ENCODE data around the gene LY6G6F. TPM values are rescaled to one million over a fixed set of nuclear protein-coding genes. Genes with fewer than 3 reads are reported as not detected.

LY6G6F gene
- total RNA-seq, 3 donors from 2014 or later: not detected

DNA sequence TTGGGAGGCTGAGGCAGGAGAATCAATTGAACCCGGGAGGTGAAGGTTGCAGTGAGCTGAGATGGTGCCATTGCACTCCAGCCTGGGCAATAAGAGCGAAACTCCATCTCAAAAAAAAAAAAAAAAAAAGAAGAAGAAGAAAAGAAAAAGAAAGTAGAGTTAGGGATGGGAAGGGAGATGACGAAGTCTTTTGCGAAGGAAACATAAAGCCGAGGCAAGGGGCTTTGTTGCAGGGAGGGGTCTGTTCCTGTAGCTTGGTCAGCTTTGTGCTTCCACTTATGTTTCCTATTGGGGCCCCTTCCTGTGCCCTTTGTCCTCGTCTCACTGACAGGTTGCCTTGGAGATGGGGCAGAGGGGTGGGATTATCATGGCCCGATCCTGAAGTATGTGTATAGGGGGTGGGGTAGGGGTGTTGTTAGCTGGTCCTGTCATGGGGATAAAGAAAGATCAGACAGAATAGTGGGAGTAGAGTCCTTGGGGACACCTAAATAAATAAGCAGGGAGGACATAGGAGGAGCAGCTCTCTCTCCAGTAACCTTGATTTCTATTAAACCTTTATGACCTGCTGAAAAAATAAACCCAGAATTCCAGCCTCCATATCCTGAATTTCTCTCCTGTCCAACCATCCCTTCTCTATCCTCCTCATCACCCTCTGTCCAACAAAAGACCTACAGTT is 30.8 kb downstream of the LY6G6F start:
- H3K4me1 ChIP-seq: peaks cover 14 to 35% of the 10 kb centered on the region in 2 donors
- no peaks in the 10 kb centered on the region for H3K27me3 ChIP-seq
- intact Hi-C loops (cut with DNase I; ENCODE audit: low total_unique reads): no loop called here
- H3K27ac ChIP-seq: peak overlapping the region; percentile 95 to 96
- no peaks in the 10 kb centered on the region for H3K36me3 ChIP-seq
- no peak for DNase-seq (ENCODE audit: low spot score in 2 of 2)
- peak overlapping the region in 2 of 3 donors; percentile 7 to 75 for H3K4me3 ChIP-seq
- no peaks in the 10 kb centered on the region for H3K9me3 ChIP-seq
- no peak for TF ChIP-seq POLR2A (IDR thresholded peaks at IDR 0.05)
- no peak for TF ChIP-seq POLR2AphosphoS5 (IDR thresholded peaks at IDR 0.05)
- TF ChIP-seq, protein P1, sequence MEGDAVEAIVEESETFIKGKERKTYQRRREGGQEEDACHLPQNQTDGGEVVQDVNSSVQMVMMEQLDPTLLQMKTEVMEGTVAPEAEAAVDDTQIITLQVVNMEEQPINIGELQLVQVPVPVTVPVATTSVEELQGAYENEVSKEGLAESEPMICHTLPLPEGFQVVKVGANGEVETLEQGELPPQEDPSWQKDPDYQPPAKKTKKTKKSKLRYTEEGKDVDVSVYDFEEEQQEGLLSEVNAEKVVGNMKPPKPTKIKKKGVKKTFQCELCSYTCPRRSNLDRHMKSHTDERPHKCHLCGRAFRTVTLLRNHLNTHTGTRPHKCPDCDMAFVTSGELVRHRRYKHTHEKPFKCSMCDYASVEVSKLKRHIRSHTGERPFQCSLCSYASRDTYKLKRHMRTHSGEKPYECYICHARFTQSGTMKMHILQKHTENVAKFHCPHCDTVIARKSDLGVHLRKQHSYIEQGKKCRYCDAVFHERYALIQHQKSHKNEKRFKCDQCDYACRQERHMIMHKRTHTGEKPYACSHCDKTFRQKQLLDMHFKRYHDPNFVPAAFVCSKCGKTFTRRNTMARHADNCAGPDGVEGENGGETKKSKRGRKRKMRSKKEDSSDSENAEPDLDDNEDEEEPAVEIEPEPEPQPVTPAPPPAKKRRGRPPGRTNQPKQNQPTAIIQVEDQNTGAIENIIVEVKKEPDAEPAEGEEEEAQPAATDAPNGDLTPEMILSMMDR (IDR thresholded peaks at IDR 0.05): no peak

DNA sequence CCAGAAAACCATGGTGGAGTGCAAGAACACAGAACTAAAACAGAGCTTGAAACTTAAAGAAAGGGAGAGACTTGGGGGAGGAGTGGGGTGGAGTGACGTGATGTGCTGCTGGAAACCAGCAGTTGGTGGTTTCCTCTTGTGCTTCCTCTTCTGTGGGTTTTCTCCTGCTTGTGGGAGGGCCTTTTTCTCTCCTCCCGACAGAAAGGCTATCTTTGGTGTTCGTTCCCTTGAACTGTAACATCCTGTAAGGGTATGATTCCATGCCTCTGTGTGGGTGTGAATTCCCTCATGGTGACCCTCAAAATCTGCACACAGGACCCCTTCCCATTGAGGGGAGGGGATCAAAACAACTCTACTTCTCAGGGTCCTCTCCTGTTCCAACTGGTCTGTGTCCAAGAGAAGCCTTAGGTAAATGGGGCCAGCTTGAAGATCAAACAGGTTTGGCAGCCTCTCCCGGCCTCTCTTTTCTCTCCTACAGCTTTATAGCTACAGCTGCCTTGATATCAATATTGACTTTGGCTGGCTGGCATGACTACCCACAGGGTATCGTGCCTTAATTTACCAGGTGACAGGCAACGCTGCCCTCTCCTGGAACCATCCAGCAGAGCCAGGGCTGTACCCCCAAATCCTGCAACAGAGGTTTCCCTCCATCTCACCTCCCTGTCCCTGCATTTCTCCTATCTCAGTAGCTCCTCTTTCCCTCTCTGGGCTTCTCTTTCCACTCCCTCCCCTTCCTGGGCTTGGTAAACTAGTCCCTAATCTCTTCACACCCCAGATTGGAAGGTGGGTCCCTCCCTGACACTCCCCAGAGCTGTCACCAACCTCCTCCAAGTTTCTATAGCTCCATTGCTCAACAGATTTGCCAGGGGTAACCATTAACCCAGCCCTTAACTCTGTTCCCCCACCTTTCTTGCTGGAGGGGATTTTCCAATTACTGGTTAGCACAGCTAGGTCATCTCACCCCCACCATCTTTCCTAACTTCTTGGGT is 31.6 kb downstream of the LY6G6F start:
- no peaks in the 10 kb centered on the region for H3K9me3 ChIP-seq
- peak overlapping the region; percentile 95 to 96 for H3K27ac ChIP-seq
- TF ChIP-seq, protein P1 (IDR thresholded peaks at IDR 0.05): peak in 2 of 3 donors; percentile 16 to 46
- TF ChIP-seq POLR2A (IDR thresholded peaks at IDR 0.05) (no peak), POLR2AphosphoS5 (IDR thresholded peaks at IDR 0.05) (no peak)
- H3K4me1 ChIP-seq: peaks cover 14 to 35% of the 10 kb centered on the region in 2 donors
- H3K36me3 ChIP-seq: no peaks in the 10 kb centered on the region
- H3K4me3 ChIP-seq: peak overlapping the region in 2 of 3 donors; percentile 7 to 42
- peak; percentile 74 to 81 for DNase-seq (ENCODE audit: low spot score in 2 of 2)
- H3K27me3 ChIP-seq: no peaks in the 10 kb centered on the region
- intact Hi-C loops (cut with DNase I; ENCODE audit: low total_unique reads): no loop called here

DNA sequence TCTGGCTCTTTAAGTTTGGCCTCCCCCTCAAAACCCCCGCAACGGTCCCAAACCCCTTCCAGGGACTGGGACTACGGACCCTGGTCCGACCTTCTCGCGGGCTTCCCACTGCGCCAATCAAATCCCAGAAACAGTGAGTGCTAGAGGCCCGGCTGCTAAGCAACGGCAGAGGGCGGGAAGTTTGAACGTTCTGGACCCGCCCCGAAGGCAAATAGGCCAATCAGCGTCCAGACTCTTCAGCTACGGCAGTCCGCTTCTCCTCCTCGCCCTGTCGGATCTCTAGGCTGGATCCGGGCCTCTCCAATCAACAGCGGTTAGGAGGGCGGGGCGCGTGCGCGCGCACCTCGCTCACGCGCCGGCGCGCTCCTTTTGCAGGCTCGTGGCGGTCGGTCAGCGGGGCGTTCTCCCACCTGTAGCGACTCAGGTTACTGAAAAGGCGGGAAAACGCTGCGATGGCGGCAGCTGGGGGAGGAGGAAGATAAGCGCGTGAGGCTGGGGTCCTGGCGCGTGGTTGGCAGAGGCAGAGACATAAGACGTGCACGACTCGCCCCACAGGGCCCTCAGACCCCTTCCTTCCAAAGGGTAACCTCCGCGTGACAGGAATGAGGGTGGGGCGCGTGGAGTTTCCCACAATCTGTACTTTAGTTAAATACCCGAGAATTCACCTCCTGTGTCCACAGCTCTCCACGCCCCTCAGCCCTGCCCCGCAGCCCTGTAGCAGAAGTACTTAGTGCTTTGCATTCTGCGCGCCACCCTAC is 33.2 kb downstream of the LY6G6F start, which contains the start of gene MSH5:
TSS of gene MSH5 (plus strand) at position 367 of the 758 bp plus-strand sequence. CDS start 462 bp downstream, outside the sequence.
- no peaks in the 10 kb centered on the region for H3K27me3 ChIP-seq
- H3K4me3 ChIP-seq: peak within 1 kb of the TSS; percentile 69 to 84 (median 80)
- intact Hi-C loops (cut with DNase I; ENCODE audit: low total_unique reads): no loop called here
- H3K9me3 ChIP-seq: no peaks in the 10 kb centered on the region
- no peaks in the 10 kb centered on the region for H3K36me3 ChIP-seq
- peak within 1 kb of the TSS; percentile 95 to 96 for H3K27ac ChIP-seq
- H3K4me1 ChIP-seq: peaks cover 8 to 27% of the 10 kb centered on the region in 2 donors
- peak; percentile 99 for DNase-seq (ENCODE audit: low spot score in 2 of 2)
- TF ChIP-seq POLR2AphosphoS5 (IDR thresholded peaks at IDR 0.05) (peak; percentile 31 to 65 (median 55)), POLR2A (IDR thresholded peaks at IDR 0.05) (peak; percentile 78)
- TF ChIP-seq, protein P1 (IDR thresholded peaks at IDR 0.05): no peak

DNA sequence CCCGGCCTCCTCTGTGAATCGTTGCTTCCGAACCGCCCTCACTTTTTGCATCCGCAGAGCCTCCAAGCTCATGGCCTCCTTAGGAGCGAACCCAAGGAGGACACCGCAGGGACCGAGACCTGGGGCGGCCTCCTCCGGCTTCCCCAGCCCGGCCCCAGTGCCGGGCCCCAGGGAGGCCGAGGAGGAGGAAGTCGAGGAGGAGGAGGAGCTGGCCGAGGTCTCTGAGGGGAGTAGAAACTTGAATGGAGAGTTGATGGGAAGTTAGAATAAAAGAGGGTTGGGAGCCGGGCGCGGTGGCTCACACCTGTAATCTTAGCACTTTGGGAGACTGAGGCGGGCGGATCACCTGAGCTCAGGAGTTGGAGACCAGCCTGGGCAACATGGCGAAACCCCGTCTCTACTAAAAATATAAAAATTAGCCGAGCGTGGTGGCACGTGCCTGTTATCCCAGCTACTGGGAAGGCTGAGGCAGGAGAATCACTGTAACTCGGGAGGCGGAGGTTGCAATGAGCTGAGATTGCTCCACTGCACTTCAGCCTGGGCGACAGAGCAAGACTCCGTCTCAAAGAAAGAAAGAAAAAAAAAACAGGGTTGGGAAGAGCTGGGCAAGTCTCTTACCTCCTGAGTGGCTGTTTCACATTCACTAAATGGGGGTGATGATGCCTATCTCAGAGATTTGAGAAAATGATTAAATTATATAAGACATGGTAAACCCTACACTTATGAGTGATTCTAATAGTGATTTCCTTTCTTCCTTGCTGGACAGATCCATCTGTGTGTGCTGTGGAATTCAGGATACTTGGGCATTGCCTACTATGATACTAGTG is 33.9 kb downstream of the LY6G6F start:
- intact Hi-C loops (cut with DNase I; ENCODE audit: low total_unique reads): no loop called here
- no peaks in the 10 kb centered on the region for H3K36me3 ChIP-seq
- no peaks in the 10 kb centered on the region for H3K27me3 ChIP-seq
- DNase-seq (ENCODE audit: low spot score in 2 of 2): no peak
- H3K27ac ChIP-seq: peak overlapping the region; percentile 85 to 96
- TF ChIP-seq POLR2A (IDR thresholded peaks at IDR 0.05) (no peak), POLR2AphosphoS5 (IDR thresholded peaks at IDR 0.05) (no peak)
- TF ChIP-seq, protein P1 (IDR thresholded peaks at IDR 0.05): no peak
- no peaks in the 10 kb centered on the region for H3K9me3 ChIP-seq
- peak overlapping the region; percentile 69 to 84 (median 80) for H3K4me3 ChIP-seq
- peaks cover 8 to 26% of the 10 kb centered on the region in 2 donors for H3K4me1 ChIP-seq

All from breast epithelium (tissue), 4 donors.